Inferior parietal cortex (tissue), 1 donor: ENCODE data around the gene FBXL13.
A peak's percentile ranks its signal among the peaks of the same experiment; 100 is the strongest.
"Not testable (repeated sequence)": the region's sequence is repeated elsewhere in the genome, so short reads cannot be mapped to it uniquely, and the experiment has no call there.

Experiments used
- DNase-seq: peaks from one replicate; pipeline ENCODE4 v3.0.0-alpha.2; 2016; ENCODE audit errors: extremely low spot score

The FBXL13 gene

GRCh38 chr7:103023578-103023977 is 51.0 kb downstream of the FBXL13 start:
- DNase-seq, result not testable (repeated sequence)

DNA sequence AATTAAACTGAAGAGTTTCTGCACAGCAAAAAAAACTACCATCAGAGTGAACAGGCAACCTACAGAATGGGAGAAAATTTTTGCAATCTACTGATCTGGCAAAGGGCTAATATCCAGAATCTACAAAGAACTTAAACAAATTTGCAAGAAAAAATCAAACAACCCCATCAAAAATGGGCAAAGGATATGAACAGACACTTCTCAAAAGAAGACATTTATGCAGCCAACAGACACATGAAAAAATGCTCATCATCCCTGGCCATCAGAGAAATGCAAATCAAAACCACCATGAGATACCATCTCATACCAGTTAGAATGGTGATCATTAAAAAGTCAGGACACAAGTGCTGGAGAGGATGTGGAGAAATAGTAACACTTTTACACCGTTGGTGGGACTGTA is 53.1 kb downstream of the FBXL13 start:
- DNase-seq, result not testable (repeated sequence)

GRCh38 chr7:103020876-103021275 is 53.7 kb downstream of the FBXL13 start:
- DNase-seq, result not testable (repeated sequence)

DNA sequence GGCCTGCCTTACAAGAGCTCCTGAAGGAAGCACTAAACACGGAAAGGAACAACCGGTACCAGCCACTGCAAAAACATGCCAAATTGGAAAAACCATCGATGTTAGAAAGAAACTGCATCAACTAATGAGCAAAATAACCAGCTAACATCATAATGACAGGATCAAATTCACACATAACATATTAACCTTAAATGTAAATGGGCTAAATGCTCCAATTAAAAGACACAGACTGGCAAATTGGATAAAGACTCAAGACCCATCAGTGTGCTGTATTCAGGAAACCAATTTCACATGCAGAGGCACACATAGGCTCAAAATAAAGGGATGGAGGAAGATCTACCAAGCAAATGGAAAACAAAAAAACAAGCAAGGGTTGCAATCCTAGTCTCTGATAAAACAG is 56.3 kb downstream of the FBXL13 start:
- not testable (repeated sequence) for DNase-seq

DNA sequence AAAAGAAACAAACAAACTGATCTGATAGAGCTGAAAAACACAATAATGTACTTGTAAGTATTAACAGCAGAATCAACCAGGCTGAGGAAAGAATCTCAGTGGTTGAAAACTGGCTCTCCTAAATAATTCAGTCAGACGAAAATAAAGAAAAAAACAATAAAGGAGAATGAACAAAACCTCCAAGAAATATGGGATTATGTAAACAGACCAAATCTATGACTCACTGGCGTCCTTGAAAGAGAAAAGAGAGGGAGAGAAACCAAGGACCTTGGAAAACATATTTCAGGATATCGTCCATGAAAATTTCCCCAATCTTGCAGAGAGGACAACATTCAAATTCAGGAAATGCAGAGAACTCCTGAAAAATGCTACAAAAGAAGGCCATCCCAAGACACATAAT is 62.9 kb downstream of the FBXL13 start:
- DNase-seq, result no peak

GRCh38 chr7:103010211-103010610 is 64.4 kb downstream of the FBXL13 start:
- no peak for DNase-seq

DNA sequence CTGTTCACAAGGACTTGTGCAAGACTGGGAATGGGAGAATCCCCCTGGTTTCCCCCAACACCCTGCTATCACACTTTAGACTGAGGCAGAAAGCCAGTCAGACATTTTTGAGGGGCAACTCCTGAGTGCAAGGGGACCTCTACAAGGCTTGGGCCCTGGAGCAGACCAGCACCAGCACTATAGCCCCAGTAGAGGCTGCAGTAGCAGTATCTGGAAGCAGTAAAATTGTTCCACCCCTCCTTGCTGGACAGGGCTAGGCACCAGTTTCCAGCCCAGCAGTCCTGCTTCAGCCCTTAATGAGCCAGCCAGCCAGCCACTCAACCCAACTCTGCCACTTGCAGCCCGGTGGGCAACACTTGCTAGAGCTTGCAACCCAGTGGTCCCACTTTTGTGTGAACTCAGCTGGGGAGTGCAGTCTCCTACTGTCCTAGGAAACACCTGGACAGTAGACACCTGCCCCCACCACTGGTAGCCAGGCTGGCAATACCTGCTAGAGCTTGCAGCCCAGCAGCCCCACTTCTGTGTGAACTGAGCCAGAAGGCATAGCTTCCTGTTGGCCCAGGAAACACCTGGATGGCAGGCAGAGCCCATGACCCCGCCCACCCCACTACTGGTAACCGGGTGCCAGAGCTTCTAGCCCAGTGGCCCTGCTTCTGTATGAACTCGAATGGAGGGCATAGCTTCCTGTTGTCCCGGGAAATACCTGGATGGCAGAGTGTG is 65.0 kb downstream of the FBXL13 start:
- DNase-seq, result no peak

- DNase-seq, result no peak
Observed at GRCh38 chr7:103003004-103003403, 71.6 kb downstream of the FBXL13 start.

DNA sequence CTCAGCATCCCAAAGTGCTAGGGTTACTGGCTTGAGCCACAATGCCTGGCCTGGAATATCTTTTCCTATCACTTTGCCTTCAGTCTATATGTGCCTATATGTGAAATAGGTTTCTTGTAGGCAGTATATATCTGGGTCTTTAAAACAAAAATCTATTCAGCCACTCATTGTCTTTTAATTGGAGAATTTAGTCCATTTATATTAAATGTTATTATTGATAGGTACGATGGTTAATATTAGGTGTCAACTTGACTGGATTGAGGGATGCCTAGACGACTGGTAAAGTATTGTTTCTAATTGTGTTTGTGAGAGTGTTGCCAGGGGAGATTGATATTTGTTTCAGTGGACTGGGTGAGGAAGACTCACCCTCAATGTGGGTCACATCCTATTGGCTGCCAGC is 73.4 kb downstream of the FBXL13 start:
- DNase-seq, result no peak

- DNase-seq, result no peak
Observed at GRCh38 chr7:102996957-102997356, 77.6 kb downstream of the FBXL13 start.

GRCh38 chr7:102995609-102996008 is 79.0 kb downstream of the FBXL13 start:
- DNase-seq, result not testable (repeated sequence)

DNA sequence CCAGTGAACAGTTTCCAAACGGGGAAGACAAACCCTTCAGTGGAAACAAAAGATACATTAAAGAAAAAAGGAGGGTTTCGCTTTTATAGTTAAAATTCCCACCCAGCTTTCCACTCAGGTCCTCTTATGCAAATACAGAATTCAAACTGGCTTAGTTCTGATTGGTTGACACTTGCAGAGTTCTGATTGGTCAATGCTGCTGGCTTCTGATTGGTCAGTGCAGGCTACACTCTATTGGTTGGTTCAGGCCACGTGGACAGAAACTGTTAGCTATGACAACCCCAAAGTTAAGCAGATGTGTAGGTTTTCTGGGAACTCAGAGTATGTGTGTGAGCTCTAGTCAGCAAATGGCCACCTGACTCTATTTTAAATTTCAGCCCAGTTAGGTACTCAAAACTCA is 80.0 kb downstream of the FBXL13 start:
- no peak for DNase-seq

DNA sequence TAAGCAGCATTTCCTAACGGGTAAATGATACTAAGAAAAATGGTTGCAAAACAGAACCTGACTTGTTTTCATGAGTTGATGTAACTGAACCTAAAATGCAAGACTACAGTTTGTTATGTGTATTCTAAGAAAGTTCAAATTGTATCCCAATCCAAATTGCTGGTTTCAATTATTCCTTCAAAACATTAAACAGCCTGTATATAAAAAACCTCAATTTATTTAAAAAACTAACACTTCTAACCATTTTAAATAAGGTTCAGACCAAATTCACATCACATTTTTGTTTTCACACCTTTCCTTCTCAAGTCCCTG is 80.9 kb downstream of the FBXL13 start:
- no peak for DNase-seq

DNA sequence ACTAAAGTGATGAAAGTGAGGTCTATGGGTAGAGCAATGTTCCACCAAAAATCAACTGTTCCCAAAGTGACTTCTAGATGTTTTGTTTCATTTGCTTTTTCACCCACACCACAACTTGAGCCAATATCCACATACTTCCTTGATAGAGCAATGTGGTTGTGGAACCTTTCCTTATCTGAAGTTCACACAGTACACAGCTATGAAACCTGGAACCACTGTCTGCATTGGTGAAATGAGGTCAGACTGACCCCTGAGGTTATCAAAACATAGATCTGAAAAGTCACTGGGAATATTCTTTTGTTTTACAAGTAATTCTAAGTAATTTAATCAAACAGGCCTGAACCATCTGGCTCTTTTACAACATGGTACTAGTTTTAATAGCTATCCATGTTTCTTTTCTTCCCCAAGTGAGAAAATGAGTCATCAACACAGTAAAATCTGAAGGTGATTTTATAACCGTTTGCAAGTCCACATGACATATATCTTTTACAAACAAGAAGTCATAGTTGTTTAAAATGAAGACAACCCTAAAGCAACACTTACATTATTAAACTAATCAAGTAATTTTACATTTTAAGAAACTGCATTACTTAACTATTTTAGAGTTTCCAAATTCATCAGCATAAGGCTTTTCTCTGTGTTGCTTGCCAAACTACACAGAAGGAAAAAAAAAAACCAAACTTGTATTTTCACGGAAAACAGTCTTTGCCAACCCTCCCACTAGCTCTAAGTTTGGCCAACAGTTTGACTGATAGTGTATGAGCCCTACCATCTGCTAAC is 81.5 kb downstream of the FBXL13 start:
- peak; percentile 63 for DNase-seq

- DNase-seq, result no peak
Observed at GRCh38 chr7:102992509-102992937, 82.1 kb downstream of the FBXL13 start.

DNA sequence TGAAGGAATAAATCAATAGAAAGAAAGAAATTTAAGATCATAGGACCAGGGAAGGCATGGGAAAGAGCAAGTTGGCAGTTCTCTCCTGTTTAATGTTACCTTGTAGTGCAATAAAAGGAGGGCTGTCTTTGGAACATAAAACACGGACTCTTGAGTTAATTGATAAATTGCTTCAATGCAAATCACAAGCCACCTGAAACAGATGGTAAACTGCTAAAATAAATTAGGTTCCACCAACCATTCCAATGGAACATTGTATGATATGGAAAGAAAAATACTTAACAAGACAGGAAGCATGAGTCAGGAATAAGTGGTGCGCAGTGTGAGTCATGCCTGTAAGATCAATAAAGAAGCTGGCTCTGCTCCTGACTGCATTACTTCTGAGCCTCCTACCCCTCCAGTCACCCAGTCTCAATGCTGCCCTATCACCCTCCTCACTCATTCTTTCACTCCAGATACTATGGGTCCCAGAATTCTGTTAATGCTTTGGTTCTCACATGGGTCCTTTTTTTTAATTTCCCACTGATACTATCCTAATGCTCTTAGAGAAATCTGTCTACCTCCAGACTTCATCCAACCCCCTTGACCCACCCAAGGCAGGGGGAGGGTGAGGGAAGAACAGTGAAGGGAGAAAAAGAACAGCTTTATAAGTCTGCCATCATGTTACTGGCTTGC is 82.9 kb downstream of the FBXL13 start:
- peak; percentile 37 for DNase-seq

- DNase-seq, result no peak
Observed at GRCh38 chr7:102991077-102991539, 83.5 kb downstream of the FBXL13 start.

- DNase-seq, result no peak
Observed at GRCh38 chr7:102990642-102991041, 84.0 kb downstream of the FBXL13 start.

- no peak for DNase-seq
Observed at GRCh38 chr7:102988631-102989560, 85.7 kb downstream of the FBXL13 start.

DNA sequence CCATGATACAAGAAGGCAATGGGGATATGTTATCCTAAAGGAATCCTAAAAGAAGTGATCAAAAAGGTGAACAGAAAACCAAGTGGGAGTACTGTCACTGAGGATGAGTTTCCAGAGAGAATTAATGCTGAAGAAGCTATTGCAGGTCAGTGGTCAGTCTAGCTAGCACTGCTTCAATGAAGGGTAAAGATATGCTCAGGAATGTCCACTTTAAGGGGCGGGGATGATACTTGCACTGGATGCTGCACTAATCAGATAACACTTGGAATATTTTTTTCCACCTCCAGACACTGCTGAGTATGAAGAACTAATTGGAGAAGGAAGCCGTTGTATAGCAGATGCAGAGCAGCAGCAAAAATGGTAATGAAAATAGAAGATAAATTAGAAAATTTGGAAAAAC is 86.5 kb downstream of the FBXL13 start:
- no peak for DNase-seq

- no peak for DNase-seq
Observed at GRCh38 chr7:102985176-102985783, 89.3 kb downstream of the FBXL13 start.
